Activated CD8-positive, alpha-beta T cell treated with anti-CD3 and anti-CD28 coated beads for 36 hours (primary cell): ENCODE measurements around the gene WFDC8. TPM values are rescaled to one million over a fixed set of nuclear protein-coding genes. Genes with fewer than 3 reads are reported as not detected.

ENCODE experiments used
- ATAC-seq: fragments of 200-7000 bp; cut with Tn5 transposase; one replicate; pipeline ENCODE4 v1.10.0; 2021; ENCODE audit warnings: mild to moderate bottlenecking, moderate library complexity
- CTCF ChIA-PET: fragments of 350-600 bp; sonication (Branson Sonifier 250); formaldehyde crosslinking; loops from one replicate; lab custom pipeline; 2021; ENCODE audit warnings: antibody characterized with exemption; lab: Charles Lee
- POLR2A ChIA-PET: fragments of 350-600 bp; sonication (Branson Sonifier 250); formaldehyde crosslinking; loops from one replicate; lab custom pipeline; 2021; ENCODE audit warnings: antibody characterized with exemption; lab: Charles Lee
- DNase-seq: peaks from one replicate; pipeline ENCODE4 v3.0.0-alpha.2; 2020
- H3K27ac Mint-ChIP-seq: one replicate; pipeline ENCODE4 v1.8.0; 2021; ENCODE audit warnings: mild to moderate bottlenecking, mixed read lengths
- H3K27me3 Mint-ChIP-seq: one replicate; pipeline ENCODE4 v1.8.0; 2021; ENCODE audit warnings: mixed read lengths
- H3K36me3 Mint-ChIP-seq: one replicate; pipeline ENCODE4 v1.8.0; 2021; ENCODE audit warnings: low read depth, mixed read lengths
- H3K4me1 Mint-ChIP-seq: one replicate; pipeline ENCODE4 v1.8.0; 2021; ENCODE audit warnings: low read depth, mixed read lengths
- H3K4me3 Mint-ChIP-seq: one replicate; pipeline ENCODE4 v1.8.0; 2021; ENCODE audit warnings: mild to moderate bottlenecking, moderate library complexity, mixed read lengths
- H3K9me3 Mint-ChIP-seq: one replicate; pipeline ENCODE4 v1.8.0; 2021; ENCODE audit warnings: mixed read lengths
- intact Hi-C: fragments of 100-400 bp; cut with micrococcal nuclease; formaldehyde crosslinking; loops from one replicate; pipeline ENCODE4 v1.10.0; 2022
- total RNA-seq, 2 experiments: library from RNA; stranded (reverse); gene quantifications; one replicate each; pipeline ENCODE4 v1.2.3, GENCODE V29; 2021
- TF ChIP-seq, protein P1 (sequence below): fragments of 200-600 bp; IDR thresholded peaks from one replicate; pipeline ENCODE4 v1.8.0; 2022; ENCODE audit warnings: antibody characterized with exemption, mild to moderate bottlenecking

The WFDC8 gene
- total RNA-seq, 2 experiments from 2014 or later = not detected

DNA sequence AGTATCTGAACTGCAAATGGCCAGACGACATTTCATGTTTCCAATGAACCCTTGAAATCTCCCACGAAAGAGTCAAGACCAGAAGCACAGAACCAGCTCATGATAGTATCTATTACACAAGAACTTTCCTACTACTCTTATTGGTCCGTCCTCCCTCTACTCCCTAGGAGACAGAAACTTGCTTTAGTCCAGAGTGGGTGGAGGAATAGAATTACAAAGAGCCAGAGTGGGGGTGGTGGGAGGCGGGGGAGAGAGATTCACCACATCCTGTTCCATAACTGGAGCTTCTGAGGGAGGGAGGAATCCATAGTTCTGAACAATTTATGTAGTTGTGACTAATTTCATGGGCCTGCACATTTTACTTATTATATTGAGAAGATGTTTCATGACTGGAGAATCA is 32.0 kb upstream of the WFDC8 start:
- no peak overlapping the region for H3K27ac Mint-ChIP-seq
- peak; percentile 82 for ATAC-seq

DNA sequence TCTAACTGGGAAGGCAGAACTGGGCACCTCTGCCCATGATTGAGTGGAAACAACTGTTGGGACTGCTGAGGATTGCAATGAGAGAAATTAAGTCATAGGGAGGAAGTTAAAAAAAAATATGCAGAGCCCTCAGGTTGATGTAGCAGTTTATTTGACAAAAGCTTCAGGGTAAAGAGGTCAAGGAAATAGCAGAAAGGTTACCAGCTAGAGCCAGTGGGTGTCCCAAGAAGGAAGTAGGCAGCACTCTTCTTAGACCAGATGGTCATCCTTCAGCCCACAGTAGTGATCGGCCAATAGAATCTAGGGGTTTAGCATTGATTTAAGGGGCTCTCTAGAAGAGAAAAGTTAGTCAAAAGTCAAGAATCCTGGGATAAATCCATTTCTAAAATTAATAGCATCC is 28.7 kb upstream of the WFDC8 start:
- Mint-ChIP-seq H3K27ac (no peak overlapping the region), H3K4me1 (peaks cover 22% of the 10 kb centered on the region), H3K27me3 (peaks cover 31% of the 10 kb centered on the region), H3K9me3 (peaks cover 16% of the 10 kb centered on the region), H3K36me3 (peaks cover 2% of the 10 kb centered on the region), H3K4me3 (no peak overlapping the region)
- POLR2A ChIA-PET = no interaction called here
- intact Hi-C loops = no loop called here
- ATAC-seq = no peak
- no peak for DNase-seq
- TF ChIP-seq, protein P1, sequence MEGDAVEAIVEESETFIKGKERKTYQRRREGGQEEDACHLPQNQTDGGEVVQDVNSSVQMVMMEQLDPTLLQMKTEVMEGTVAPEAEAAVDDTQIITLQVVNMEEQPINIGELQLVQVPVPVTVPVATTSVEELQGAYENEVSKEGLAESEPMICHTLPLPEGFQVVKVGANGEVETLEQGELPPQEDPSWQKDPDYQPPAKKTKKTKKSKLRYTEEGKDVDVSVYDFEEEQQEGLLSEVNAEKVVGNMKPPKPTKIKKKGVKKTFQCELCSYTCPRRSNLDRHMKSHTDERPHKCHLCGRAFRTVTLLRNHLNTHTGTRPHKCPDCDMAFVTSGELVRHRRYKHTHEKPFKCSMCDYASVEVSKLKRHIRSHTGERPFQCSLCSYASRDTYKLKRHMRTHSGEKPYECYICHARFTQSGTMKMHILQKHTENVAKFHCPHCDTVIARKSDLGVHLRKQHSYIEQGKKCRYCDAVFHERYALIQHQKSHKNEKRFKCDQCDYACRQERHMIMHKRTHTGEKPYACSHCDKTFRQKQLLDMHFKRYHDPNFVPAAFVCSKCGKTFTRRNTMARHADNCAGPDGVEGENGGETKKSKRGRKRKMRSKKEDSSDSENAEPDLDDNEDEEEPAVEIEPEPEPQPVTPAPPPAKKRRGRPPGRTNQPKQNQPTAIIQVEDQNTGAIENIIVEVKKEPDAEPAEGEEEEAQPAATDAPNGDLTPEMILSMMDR = no peak
- CTCF ChIA-PET = interaction anchor here (0.8 kb wide), 1 partner anchor 163 kb away, joined by 3 read pairs; no protein-coding TSS in a partner anchor

More for the DNA sequence above, 32.0 kb upstream of the WFDC8 start:
- ChIA-PET CTCF (interaction anchor here (0.8 to 2.8 kb wide), 2 partner anchors 18 to 160 kb away, joined by 3 to 9 read pairs; no protein-coding TSS in a partner anchor), POLR2A (interaction anchor here (0.7 kb wide), 1 partner anchor 204 kb away, joined by 4 read pairs; no protein-coding TSS in a partner anchor)
- peak; percentile 72 for DNase-seq
- intact Hi-C loops = no loop called here
- Mint-ChIP-seq H3K4me3 (no peak overlapping the region), H3K36me3 (peaks cover under 1% of the 10 kb centered on the region), H3K27me3 (peaks cover 29% of the 10 kb centered on the region), H3K4me1 (peaks cover 20% of the 10 kb centered on the region), H3K9me3 (peaks cover 10% of the 10 kb centered on the region)
- TF ChIP-seq, protein P1 = no peak

DNA sequence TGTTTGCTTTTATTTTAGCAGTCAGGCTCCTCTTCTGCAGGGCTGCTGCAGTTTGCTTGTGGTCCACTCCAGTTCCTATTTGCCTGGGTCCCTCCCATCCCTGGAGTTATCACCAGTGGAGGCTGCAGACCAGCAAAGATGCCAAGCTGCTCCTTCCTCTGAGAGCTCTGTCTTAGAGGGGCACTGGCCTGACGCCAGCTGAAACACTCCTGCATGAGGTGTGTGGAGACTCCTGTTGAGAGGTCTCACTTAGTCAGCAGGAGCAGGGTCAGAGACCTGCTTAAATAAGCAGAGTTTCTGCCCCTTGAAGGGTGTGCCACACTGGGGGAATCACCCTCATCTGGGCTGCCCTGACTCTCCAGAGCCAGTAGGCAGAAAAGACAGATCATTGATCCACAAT is 16.2 kb upstream of the WFDC8 start:
- ChIA-PET CTCF (interaction anchor here (1.5 to 5.0 kb wide), 2 partner anchors 16 to 176 kb away, joined by 3 to 67 read pairs; partner anchors contain the start of gene WFDC8), POLR2A (no interaction called here)
- Mint-ChIP-seq H3K4me1 (peaks cover 2% of the 10 kb centered on the region), H3K27ac (no peak overlapping the region), H3K9me3 (no peaks in the 10 kb centered on the region), H3K36me3 (no peaks in the 10 kb centered on the region), H3K27me3 (peaks cover 30% of the 10 kb centered on the region), H3K4me3 (no peak overlapping the region)
- DNase-seq = no peak
- no peak for ATAC-seq
- TF ChIP-seq, protein P1 = no peak
- intact Hi-C loops = no loop called here

DNA sequence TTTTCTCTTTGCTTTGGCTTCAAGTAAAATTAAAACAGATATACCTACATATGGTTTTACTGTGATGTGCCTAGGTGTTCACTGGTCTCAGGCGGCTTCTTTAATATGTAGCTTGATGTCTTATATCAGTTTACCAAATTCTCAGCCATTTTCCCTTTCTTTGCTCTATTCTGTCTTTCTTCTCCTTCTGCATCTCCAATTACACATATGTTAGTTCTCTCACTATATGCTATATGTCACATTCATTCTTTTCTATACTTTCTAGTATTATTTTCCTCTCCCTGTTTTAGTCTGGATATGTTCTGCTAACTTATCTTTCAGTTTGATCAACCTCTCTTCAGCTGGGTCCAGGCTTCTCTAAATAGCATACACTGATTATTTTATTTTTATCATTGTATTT is 14.4 kb upstream of the WFDC8 start:
- Mint-ChIP-seq H3K27me3 (peaks cover 30% of the 10 kb centered on the region), H3K4me1 (peaks cover 2% of the 10 kb centered on the region), H3K9me3 (no peaks in the 10 kb centered on the region), H3K27ac (no peak overlapping the region), H3K36me3 (no peaks in the 10 kb centered on the region), H3K4me3 (no peak overlapping the region)
- ChIA-PET CTCF (interaction anchor here (1.4 to 5.0 kb wide), 4 partner anchors 17 to 299 kb away, joined by 3 to 67 read pairs (median 4); partner anchors contain the start of gene WFDC10A), POLR2A (no interaction called here)
- DNase-seq (no peak), ATAC-seq (no peak)
- TF ChIP-seq, protein P1 = no peak
- intact Hi-C loops = loop anchor here (5.0 kb wide), 1 partner anchor 179 kb away; no protein-coding TSS in a partner anchor

DNA sequence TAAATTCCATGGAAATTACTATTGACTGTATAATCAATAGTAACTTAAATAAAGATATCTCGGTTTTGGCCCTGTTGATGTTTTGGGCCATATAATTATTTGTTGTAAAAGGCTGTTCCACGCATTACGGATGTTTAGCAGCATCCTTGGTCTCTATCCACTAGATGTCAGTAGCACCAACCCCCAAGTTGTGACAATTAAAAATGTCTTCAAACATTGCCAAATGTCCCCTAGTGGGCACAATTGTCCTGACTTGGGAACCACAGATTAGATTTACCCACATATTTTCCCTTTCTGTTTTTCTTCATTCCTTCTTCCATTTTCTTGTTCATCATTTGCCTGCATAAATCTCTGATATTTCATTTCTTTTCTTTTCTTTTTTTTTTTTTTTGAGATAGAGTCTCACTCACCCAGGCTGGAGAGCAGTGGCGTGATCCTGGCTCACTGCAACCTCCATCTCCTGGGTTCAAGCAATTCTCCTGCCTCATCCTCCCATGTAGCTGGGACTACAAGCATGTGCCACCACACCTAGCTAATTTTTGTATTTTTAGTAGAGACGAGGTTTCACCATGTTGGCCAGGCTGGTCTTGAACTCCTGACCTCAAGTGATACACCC is 13.6 kb upstream of the WFDC8 start:
- Mint-ChIP-seq H3K27me3 (peaks cover 25% of the 10 kb centered on the region), H3K36me3 (no peaks in the 10 kb centered on the region), H3K4me3 (no peak overlapping the region), H3K4me1 (peaks cover 2% of the 10 kb centered on the region), H3K9me3 (no peaks in the 10 kb centered on the region), H3K27ac (no peak overlapping the region)
- intact Hi-C loops = loop anchor here (5.0 kb wide), 1 partner anchor 180 kb away; no protein-coding TSS in a partner anchor
- DNase-seq = peak; percentile 48
- peak; percentile 65 for ATAC-seq
- ChIA-PET CTCF (interaction anchor here (0.9 to 5.0 kb wide), 5 partner anchors 18 to 178 kb away, joined by 3 to 67 read pairs (median 4); partner anchors contain the start of gene WFDC10A), POLR2A (interaction anchor here (0.7 kb wide), 1 partner anchor 177 kb away, joined by 3 read pairs; no protein-coding TSS in a partner anchor)
- TF ChIP-seq, protein P1 = peak; percentile 85
